Hematopoietic multipotent progenitor cell treated with erythropoietin and hydrocortisone succinate and interleukin-3 and kit ligand, for 15 days (in vitro differentiated cells): ENCODE results near the gene PARS2.

Experiments used
- DNase-seq: peaks from one replicate; pipeline ENCODE4 v3.0.0-alpha.2; 2015; ENCODE audit warnings: low spot score

PARS2 gene

GRCh38 chr1:54736685-54737084, 27.6 kb downstream of the PARS2 start:
- DNase-seq: no peak

GRCh38 chr1:54728027-54728426, 36.3 kb downstream of the PARS2 start:
- no peak for DNase-seq

DNA sequence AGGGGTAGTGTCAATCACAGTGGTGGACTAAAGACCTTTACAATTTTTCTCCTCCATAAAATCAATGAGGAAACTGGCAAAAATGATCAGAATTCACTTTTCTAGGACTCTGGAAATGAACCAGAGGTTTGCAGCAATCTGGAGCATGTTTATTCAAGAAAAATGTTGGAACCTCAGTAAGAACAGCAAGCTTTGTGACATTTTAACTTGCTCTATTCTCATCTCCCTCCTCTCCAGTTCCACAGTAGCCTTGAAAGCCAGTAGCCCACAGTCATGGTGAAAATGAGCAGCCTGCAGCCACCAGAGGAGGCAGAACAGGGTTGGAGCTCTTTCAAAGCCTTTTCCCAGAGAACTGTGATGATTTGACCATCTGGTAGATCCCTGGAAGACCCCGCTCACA, 39.6 kb downstream of the PARS2 start:
- DNase-seq: no peak

- DNase-seq: peak; percentile 16
Observed at GRCh38 chr1:54723985-54724384, 40.3 kb downstream of the PARS2 start.

- DNase-seq: no peak
Observed at GRCh38 chr1:54721719-54722118, 42.6 kb downstream of the PARS2 start.

DNA sequence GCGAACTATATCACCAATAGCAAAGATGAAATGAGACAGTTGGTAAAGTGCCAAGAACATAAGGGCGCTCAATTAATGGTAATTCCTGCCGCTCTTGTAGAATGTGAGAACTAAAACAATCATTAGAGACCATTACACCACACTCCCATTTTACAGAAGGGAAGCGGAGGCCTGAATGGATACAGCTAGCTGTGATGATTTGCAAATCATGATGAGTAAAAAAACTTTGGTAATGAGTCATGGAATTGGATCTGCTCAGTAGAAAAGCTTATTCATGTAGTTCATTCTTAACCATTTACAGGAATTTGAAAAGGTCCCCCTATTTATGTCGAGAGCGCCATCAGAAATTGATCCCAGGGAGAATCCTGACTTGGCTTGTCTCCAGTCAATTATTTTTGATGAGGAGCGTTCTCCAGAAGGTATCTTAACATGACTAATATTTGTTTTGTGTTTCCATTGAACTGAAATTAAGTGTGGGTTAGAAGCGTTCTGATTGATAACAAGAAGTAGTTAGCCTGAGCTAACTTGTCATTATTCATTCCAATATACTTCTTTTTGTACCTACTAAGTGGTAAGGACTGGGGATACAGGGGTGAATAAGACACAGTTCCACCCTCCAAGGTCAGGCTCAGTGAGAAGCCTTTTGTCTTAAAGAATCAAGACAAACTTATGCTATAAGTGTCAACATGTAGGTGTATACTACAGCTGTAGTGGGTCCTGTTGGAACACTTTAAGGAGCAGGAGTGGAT, 47.9 kb downstream of the PARS2 start:
- peak; percentile 62 for DNase-seq

- DNase-seq: peak; percentile 84
Observed at GRCh38 chr1:54715493-54716298, 48.6 kb downstream of the PARS2 start, which contains the start of gene TTC4. Gene TTC4 (plus strand): TSS chr1:54715861. CDS start chr1:54715909, 48 bp downstream.

GRCh38 chr1:54714881-54715492, 49.3 kb downstream of the PARS2 start:
- DNase-seq: no peak

GRCh38 chr1:54711536-54711935, 52.8 kb downstream of the PARS2 start:
- DNase-seq: no peak

DNA sequence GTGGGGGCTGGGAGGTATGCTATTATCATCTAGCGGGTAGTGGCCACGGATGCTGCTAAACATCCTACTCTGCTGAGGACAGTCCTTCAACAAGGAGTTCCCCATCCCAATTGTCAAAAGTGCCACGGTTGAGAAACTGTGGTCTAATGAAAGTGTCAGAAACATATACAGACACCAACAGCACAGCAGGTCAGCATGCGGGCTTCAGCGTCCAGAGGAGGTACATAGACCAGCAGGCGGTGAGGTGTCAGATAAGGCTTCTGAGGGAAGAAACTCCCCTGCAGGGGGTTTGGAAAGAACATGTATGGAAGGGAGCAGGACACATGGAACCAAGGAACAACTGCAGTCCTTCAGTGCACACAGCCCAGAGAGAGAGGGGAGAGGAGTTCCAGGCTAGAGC, 53.5 kb downstream of the PARS2 start:
- DNase-seq: no peak

- no peak for DNase-seq
Observed at GRCh38 chr1:54710434-54710833, 53.9 kb downstream of the PARS2 start.

DNA sequence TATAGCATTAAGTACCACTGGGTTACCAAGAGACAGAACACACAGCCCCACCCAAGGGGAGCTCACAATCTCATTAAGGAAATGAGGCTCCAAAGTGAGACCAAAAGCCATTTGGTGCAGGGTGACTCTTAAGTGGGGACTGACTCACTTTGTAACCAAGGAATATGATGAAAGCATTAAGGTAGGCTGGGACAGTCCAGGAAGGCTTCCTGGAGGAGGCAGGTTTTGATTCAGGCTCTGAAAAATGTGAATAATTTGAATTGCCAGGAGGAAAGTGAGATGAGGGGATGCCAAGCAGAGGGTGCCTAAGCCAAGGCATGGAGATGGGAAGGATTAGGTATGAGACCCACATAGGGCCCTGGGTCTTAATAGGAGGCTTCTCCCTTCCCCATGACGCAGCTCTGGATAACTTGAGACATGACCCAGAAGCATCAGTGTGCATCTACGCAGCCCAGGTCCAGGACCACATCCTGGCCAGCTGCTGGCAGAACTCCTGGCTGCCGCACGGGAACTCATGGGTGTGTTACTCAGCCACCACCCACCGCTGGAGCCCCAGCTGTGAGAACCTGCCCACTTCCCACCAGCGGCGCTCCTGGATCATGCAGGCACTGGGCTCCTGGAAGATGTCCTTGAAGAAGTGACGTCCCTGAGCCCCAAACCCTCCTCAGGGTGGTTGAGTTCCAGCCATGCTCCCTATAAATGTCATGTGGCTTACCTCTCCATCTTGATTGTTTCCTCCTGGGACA, 54.6 kb downstream of the PARS2 start:
- DNase-seq: no peak

DNA sequence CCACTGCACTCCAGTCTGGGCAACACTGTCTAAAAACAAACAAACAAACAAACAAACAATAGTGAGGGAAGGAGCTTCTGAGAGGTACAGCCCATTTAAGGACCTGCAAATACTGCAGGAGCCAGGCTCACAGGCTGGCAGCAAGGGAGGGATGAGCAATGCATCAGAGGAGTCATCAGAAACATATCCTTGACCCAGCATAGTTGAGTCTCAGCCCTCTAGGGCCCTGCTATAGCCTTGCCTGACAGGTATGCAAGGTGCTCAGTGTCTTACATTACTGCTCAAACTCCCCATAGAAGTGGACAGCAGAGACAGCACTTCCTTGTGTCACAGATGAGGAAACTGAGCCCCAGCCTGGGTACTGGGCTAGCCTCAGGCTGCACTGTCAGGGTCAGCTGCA, 55.9 kb downstream of the PARS2 start:
- DNase-seq: no peak
